ENCODE results near the gene VANGL1. TPM values are rescaled to one million over a fixed set of nuclear protein-coding genes. Genes with fewer than 3 reads are reported as not detected.

VANGL1 gene
- total RNA-seq, 1 experiment from 2014 or later: 13.6 TPM

DNA sequence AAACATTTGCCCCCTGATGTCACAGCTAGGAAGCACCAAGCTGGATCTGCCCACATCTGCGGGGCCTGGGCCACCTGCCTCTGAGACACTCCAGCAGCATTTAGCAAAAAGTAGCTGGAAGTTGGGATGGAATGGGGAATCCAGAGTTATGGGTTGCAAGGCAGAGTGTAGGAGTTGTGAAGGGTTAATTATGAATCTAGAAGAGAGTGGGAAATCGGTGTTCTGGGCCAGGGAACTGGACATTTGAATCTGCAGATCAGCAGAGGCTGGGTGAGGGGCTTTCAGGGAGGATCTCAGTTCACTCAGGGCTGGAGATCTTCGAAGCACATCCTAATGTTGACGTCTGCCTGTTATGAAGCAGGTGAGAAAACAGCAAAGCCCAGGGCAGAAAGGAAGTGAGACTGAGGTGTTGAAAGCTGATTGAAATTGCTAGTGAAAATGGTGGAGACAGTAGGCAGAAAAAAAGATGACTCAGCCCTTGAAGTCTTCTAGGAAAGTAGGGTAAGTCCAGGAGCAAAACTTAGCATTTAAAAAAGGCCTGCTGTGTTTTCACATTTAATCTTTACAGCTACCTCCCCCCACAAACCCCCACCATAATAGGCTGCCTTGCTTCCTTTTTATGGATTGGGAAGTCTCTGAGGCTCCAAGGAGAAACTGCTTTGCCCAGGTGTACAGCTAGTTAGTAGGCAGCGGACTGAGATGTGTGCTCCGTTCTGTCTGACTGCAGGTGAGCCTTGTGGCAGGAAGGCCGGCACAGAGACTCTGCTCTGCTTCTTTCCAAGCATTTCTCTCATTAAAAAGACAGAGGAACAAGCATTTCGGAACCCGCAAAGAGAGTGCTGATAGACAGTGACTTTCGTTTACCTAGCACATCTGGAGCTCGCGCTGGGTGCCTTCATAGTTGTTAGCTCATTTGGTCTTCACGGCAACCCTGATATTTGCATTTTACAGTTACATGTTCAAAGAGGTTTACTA, 7.2 kb downstream of the VANGL1 start:
- Histone ChIP-seq H3K4me2 (ENCODE audit: insufficient read depth, insufficient read length, low read length) (no peak overlapping the region), H2BK5ac (ENCODE audit: insufficient read length, low read length) (no peak overlapping the region), H4K5ac (ENCODE audit: insufficient read length, low read depth, low read length) (no peak overlapping the region), H2BK12ac (ENCODE audit: insufficient read length, low read depth, low read length) (no peak overlapping the region), H3K23ac (ENCODE audit: insufficient read length, low read depth, low read length) (no peak overlapping the region), H4K91ac (ENCODE audit: insufficient read length, low read depth, low read length) (no peak overlapping the region), H3K18ac (ENCODE audit: insufficient read length, low read depth, low read length) (no peak overlapping the region), H3K79me1 (ENCODE audit: insufficient read depth, low read depth, low read length, poor library complexity, severe bottlenecking) (peaks cover 5% of the 10 kb centered on the region), H3K4me1 (ENCODE audit: insufficient read depth, low read length) (peaks cover 19% of the 10 kb centered on the region; the same call in 1 of the 2 replicates), H3K9ac (ENCODE audit: extremely low read depth, insufficient read length, low read length) (no peak overlapping the region), H4K8ac (replicated peaks; ENCODE audit: insufficient read length, low read depth, low read length) (no peak overlapping the region), H3K27me3 (ENCODE audit: insufficient read depth, low read length) (no peaks in the 10 kb centered on the region; the same call in 1 of the 2 replicates), H3K9me3 (ENCODE audit: control insufficient read depth, low read depth, low read length) (no peaks in the 10 kb centered on the region), H3K79me2 (ENCODE audit: insufficient read depth, low read length) (peaks cover 4% of the 10 kb centered on the region; the same call in 1 of the 2 replicates), H2BK20ac (ENCODE audit: low read depth, low read length, poor library complexity, severe bottlenecking) (no peak overlapping the region), H4K20me1 (ENCODE audit: control insufficient read depth, insufficient read depth, insufficient read length) (no peaks in the 10 kb centered on the region), H2BK120ac (ENCODE audit: low read depth, low read length, poor library complexity, severe bottlenecking) (no peak overlapping the region), H2BK15ac (ENCODE audit: low read depth, low read length) (no peak overlapping the region), H3K4ac (ENCODE audit: low read depth, low read length) (no peak overlapping the region), H3K27ac (ENCODE audit: insufficient read length, low read depth, low read length) (no peak overlapping the region), H3K14ac (ENCODE audit: insufficient read depth, low read length) (no peak overlapping the region), H3K56ac (ENCODE audit: insufficient read length, low read depth, low read length) (no peak overlapping the region), H3T11ph (ENCODE audit: low read length) (no peak overlapping the region), H3K23me2 (ENCODE audit: insufficient read length, low read depth, low read length, poor library complexity, severe bottlenecking) (no peaks in the 10 kb centered on the region), H2AK5ac (ENCODE audit: insufficient read length, low read length) (no peak overlapping the region), H2AFZ (ENCODE audit: low read length) (no peak overlapping the region)
- peaks cover 9 to 24% of the 10 kb centered on the region in 2 experiments for H3K4me1 Mint-ChIP-seq
- H3K36me3 Mint-ChIP-seq (ENCODE audit: insufficient read depth in 1 of 3, low read depth in 3 of 3): peaks cover 3 to 20% (median 17%) of the 10 kb centered on the region in 3 experiments; a peak in 6 of 7 replicates
- no CpG with 5 or more reads among the region's 13 CpGs for WGBS (ENCODE audit: extremely low coverage, insufficient read length, low lambda C conversion rate)
- peak overlapping the region; percentile 76 to 95 (median 90); a peak in 2 of 7 replicates for H3K27ac Mint-ChIP-seq
- peak; percentile 37 for DNase-seq
- H3K27me3 Mint-ChIP-seq (ENCODE audit: low read depth): no peaks in the 10 kb centered on the region
- peak overlapping the region; percentile 1 to 57; a peak in 3 of 5 replicates for H3K4me3 Mint-ChIP-seq
- no peak for TF ChIP-seq CTCF (conservative IDR thresholded peaks at IDR 0.05)
- H3K9me3 Mint-ChIP-seq: no peaks in the 10 kb centered on the region

All from H9 (cell line).